ENCODE data around the gene LAMB1.

The LAMB1 gene

DNA sequence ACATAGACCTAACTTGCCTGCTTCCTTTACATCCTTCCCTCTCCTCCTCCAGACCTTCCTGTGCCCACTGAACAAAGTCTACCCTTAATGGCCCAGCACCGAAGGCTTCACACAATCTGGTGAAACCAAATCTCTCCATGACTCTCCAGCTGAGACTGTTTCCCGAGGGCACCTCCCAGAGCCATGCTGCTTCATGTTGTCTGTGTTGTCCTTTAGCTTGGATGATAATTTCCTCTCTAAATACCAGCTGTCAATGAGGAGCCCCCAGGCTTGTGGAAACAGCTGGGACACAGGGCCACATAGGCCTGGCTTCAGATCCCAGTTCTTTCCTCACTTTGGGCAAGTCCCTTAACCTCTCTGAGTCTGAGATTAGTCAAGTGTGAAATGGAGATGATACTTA lies 57.6 kb downstream of the LAMB1 start:
- TF ChIP-seq CTCF (IDR thresholded peaks at IDR 0.05; ENCODE audit: control insufficient read depth, extremely low read depth, insufficient read depth): no peak
- no peak for DNase-seq (ENCODE audit: low read depth)
- no peak overlapping the region for H3K4me3 ChIP-seq (ENCODE audit: low read depth, low read length)

GRCh38 chr7:107944411-107945169 lies 58.4 kb downstream of the LAMB1 start:
- TF ChIP-seq CTCF (IDR thresholded peaks at IDR 0.05; ENCODE audit: control insufficient read depth, extremely low read depth, insufficient read depth): no peak
- DNase-seq (ENCODE audit: low read depth): no peak
- no peak overlapping the region for H3K4me3 ChIP-seq (ENCODE audit: low read depth, low read length)

DNA sequence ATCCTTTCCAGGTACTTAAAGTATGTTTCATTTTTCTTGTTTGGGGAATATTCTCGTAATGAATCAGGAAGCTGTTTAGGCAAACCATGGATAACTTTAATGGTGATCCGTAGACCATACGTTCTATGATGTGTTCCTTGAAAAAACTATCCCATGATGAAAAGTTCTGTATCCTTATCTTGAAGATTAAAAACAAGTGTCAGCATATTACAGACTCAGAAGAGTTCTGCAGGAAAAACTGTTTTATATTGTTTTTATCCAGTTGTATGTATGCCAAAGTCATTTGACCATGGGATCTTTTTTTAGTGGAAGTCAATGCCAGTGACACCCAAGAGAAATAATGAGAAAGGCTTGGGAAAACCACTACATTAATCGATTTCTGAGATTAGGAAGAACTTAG lies 59.9 kb downstream of the LAMB1 start:
- TF ChIP-seq CTCF (IDR thresholded peaks at IDR 0.05; ENCODE audit: control insufficient read depth, extremely low read depth, insufficient read depth): no peak
- no peak overlapping the region for H3K4me3 ChIP-seq (ENCODE audit: low read depth, low read length)
- DNase-seq (ENCODE audit: low read depth): no peak

- no peak for TF ChIP-seq CTCF (IDR thresholded peaks at IDR 0.05; ENCODE audit: control insufficient read depth, extremely low read depth, insufficient read depth)
- no peak for DNase-seq (ENCODE audit: low read depth)
- H3K4me3 ChIP-seq (ENCODE audit: low read depth, low read length): no peak overlapping the region
Observed at GRCh38 chr7:107940951-107941350, 62.0 kb downstream of the LAMB1 start.

DNA sequence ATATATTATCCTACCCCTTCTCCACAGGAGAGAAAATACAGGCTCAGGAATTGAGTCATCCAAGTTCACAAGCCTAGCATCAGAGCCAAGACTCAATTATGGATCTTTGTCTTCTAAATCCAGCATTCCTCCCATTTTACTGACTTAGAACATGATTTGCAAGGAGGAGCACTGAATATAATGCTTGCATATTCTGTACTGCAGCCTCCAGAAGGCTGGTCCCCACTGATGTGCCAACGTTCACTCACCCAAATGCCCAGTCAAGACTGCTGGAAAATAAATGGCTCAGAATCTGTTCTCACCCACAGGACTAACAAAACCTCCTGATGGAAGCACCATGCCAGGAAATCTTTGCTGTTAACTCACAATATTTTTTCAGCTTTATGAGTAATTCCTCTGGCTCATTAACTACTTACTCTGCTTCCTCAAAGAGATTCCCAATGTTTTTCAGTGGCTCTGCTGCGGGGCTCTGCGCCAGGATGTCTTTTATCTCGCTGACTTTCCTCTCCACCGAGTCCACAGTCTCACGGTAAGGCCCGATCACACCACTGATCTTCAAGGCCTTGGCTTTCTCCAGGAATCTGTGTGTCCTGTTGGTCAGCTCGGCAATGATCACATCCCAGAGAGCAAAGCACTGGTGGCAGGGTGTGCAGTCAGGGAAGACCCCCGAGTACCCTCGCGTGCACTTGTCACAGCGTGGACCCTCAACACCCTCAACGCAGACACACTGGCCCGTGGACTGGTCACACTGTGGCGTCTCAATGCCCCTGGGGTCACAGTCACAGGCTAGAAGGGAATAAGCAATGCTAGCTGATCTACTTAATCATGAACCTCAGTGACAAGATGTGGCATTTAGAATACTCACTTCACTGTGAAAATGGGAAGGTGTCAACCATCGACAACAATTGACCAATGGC lies 63.1 kb downstream of the LAMB1 start:
- DNase-seq (ENCODE audit: low read depth): no peak
- no peak overlapping the region for H3K4me3 ChIP-seq (ENCODE audit: low read depth, low read length)
- TF ChIP-seq CTCF (IDR thresholded peaks at IDR 0.05; ENCODE audit: control insufficient read depth, extremely low read depth, insufficient read depth): no peak

GRCh38 chr7:107938456-107939250 lies 64.3 kb downstream of the LAMB1 start:
- no peak for TF ChIP-seq CTCF (IDR thresholded peaks at IDR 0.05; ENCODE audit: control insufficient read depth, extremely low read depth, insufficient read depth)
- H3K4me3 ChIP-seq (ENCODE audit: low read depth, low read length): no peak overlapping the region
- DNase-seq (ENCODE audit: low read depth): no peak
